ENCODE data around the gene RPTOR. TPM values are rescaled to one million over a fixed set of nuclear protein-coding genes. Genes with fewer than 3 reads are reported as not detected.

RPTOR gene
- total RNA-seq, 1 donor from 2014 or later: 65.9 TPM

GRCh38 chr17:80613732-80614071, 69.1 kb downstream of the RPTOR start:
- DNase-seq (no peak), ATAC-seq (ENCODE audit: low read depth) (no peak)
- H3K27ac Mint-ChIP-seq: no peak overlapping the region
- ChIA-PET POLR2A (no interaction called here), CTCF (no interaction called here)
- H3K36me3 Mint-ChIP-seq (ENCODE audit: low read depth): peaks cover 2% of the 10 kb centered on the region
- H3K9me3 Mint-ChIP-seq: no peaks in the 10 kb centered on the region
- intact Hi-C loops (cut with micrococcal nuclease): no loop called here
- H3K4me3 Mint-ChIP-seq: no peak overlapping the region
- H3K27me3 Mint-ChIP-seq: no peaks in the 10 kb centered on the region
- H3K4me1 Mint-ChIP-seq: peaks cover 36% of the 10 kb centered on the region
- no peak for TF ChIP-seq CTCF (IDR thresholded peaks at IDR 0.05)

GRCh38 chr17:80614332-80615047, 69.9 kb downstream of the RPTOR start:
- ChIA-PET POLR2A (no interaction called here), CTCF (no interaction called here)
- DNase-seq (no peak), ATAC-seq (ENCODE audit: low read depth) (no peak)
- intact Hi-C loops (cut with micrococcal nuclease): no loop called here
- H3K4me1 Mint-ChIP-seq: peaks cover 30% of the 10 kb centered on the region
- no peak overlapping the region for H3K4me3 Mint-ChIP-seq
- no peaks in the 10 kb centered on the region for H3K9me3 Mint-ChIP-seq
- H3K36me3 Mint-ChIP-seq (ENCODE audit: low read depth): peaks cover 2% of the 10 kb centered on the region
- no peak overlapping the region for H3K27ac Mint-ChIP-seq
- no peaks in the 10 kb centered on the region for H3K27me3 Mint-ChIP-seq
- TF ChIP-seq CTCF (IDR thresholded peaks at IDR 0.05): no peak

GRCh38 chr17:80615376-80615775, 70.7 kb downstream of the RPTOR start:
- Mint-ChIP-seq H3K27ac (no peak overlapping the region), H3K36me3 (ENCODE audit: low read depth) (peaks cover 2% of the 10 kb centered on the region), H3K27me3 (no peaks in the 10 kb centered on the region), H3K9me3 (no peaks in the 10 kb centered on the region), H3K4me1 (peaks cover 22% of the 10 kb centered on the region), H3K4me3 (no peak overlapping the region)
- ChIA-PET POLR2A (no interaction called here), CTCF (no interaction called here)
- no peak for ATAC-seq (ENCODE audit: low read depth)
- DNase-seq: no peak
- no peak for TF ChIP-seq CTCF (IDR thresholded peaks at IDR 0.05)
- intact Hi-C loops (cut with micrococcal nuclease): no loop called here

GRCh38 chr17:80616705-80617104, 72.1 kb downstream of the RPTOR start:
- no peak for DNase-seq
- POLR2A ChIA-PET: no interaction called here
- intact Hi-C loops (cut with micrococcal nuclease): no loop called here
- H3K27me3 Mint-ChIP-seq: no peaks in the 10 kb centered on the region
- H3K36me3 Mint-ChIP-seq (ENCODE audit: low read depth): no peaks in the 10 kb centered on the region
- H3K4me1 Mint-ChIP-seq: peaks cover 27% of the 10 kb centered on the region
- no peak for ATAC-seq (ENCODE audit: low read depth)
- CTCF ChIA-PET: no interaction called here
- peak overlapping the region; percentile 4 for H3K27ac Mint-ChIP-seq
- H3K9me3 Mint-ChIP-seq: no peaks in the 10 kb centered on the region
- H3K4me3 Mint-ChIP-seq: no peak overlapping the region
- TF ChIP-seq CTCF (IDR thresholded peaks at IDR 0.05): no peak

GRCh38 chr17:80618304-80618703, 73.7 kb downstream of the RPTOR start:
- POLR2A ChIA-PET: no interaction called here
- Mint-ChIP-seq H3K9me3 (no peaks in the 10 kb centered on the region), H3K27ac (no peak overlapping the region), H3K36me3 (ENCODE audit: low read depth) (no peaks in the 10 kb centered on the region), H3K4me1 (peaks cover 16% of the 10 kb centered on the region), H3K4me3 (no peak overlapping the region), H3K27me3 (no peaks in the 10 kb centered on the region)
- CTCF ChIA-PET: no interaction called here
- ATAC-seq (ENCODE audit: low read depth) (no peak), DNase-seq (no peak)
- TF ChIP-seq CTCF (IDR thresholded peaks at IDR 0.05): no peak
- intact Hi-C loops (cut with micrococcal nuclease): no loop called here
